HL-60 (cell line): ENCODE results near the gene ANKRD28.

ENCODE experiments used
- DNase-seq, 2 experiments: peaks; one replicate each; pipeline ENCODE4 v3.0.0-alpha.2; 2010 to 2020; ENCODE audit warnings: low read depth in 1 of 2, low spot score in 1 of 2
- H3K27ac ChIP-seq: fragments of 250-450 bp; sonication (Bioruptor Pico); replicated peaks from 2 replicates; pipeline ENCODE4 v1.5.1; 2020; ENCODE audit warnings: mild to moderate bottlenecking, moderate library complexity
- H3K27me3 ChIP-seq: fragments of 250-450 bp; sonication (Bioruptor Pico); 2 replicates; pipeline ENCODE4 v1.5.1; 2021; ENCODE audit warnings: mild to moderate bottlenecking, moderate library complexity; ENCODE audit not compliant: insufficient read depth, poor library complexity, severe bottlenecking
- H3K4me3 ChIP-seq: replicated peaks from 2 replicates; pipeline ENCODE4 v1.5.1; 2011; ENCODE audit warnings: mild to moderate bottlenecking, control low read depth, low read length; ENCODE audit not compliant: insufficient read depth
- CTCF ChIP-seq: IDR thresholded peaks from one replicate; pipeline ENCODE4 v1.5.1; 2011; ENCODE audit warnings: low read length, control low read depth, inconsistent platforms; ENCODE audit not compliant: insufficient read depth
- GABPA ChIP-seq: IDR thresholded peaks from 2 replicates; pipeline ENCODE4 v1.6.1; 2012; ENCODE audit warnings: low read depth
- POLR2AphosphoS5 ChIP-seq: IDR thresholded peaks from 2 replicates; pipeline ENCODE4 v1.6.1; 2012; ENCODE audit warnings: low read depth
- REST ChIP-seq: IDR thresholded peaks from 2 replicates; pipeline ENCODE4 v1.6.1; 2012; ENCODE audit warnings: low read depth; ENCODE audit not compliant: insufficient replicate concordance
- SPI1 ChIP-seq: IDR thresholded peaks from 2 replicates; pipeline ENCODE4 v1.6.1; 2012; ENCODE audit warnings: low read depth, mild to moderate bottlenecking, borderline replicate concordance

The ANKRD28 gene

GRCh38 chr3:15708882-15709677, 88.7 kb downstream of the ANKRD28 start:
- H3K27me3 ChIP-seq: no peaks in the 10 kb centered on the region
- TF ChIP-seq POLR2AphosphoS5: no peak
- TF ChIP-seq CTCF: no peak
- 0 out of 2 replicates have a peak, but pooled peaks have one; percentile 1 for TF ChIP-seq SPI1
- TF ChIP-seq REST: no peak
- no peak for TF ChIP-seq GABPA
- peak in 1 of 2 experiments; percentile 9 for DNase-seq
- no peak overlapping the region for H3K27ac ChIP-seq
- no peak overlapping the region for H3K4me3 ChIP-seq

- DNase-seq: no peak
- H3K4me3 ChIP-seq: no peak overlapping the region
- TF ChIP-seq CTCF (no peak), REST (no peak), GABPA (no peak), SPI1 (no peak), POLR2AphosphoS5 (no peak)
- H3K27ac ChIP-seq: no peak overlapping the region
- no peaks in the 10 kb centered on the region for H3K27me3 ChIP-seq
Observed at GRCh38 chr3:15707779-15708178, 90.0 kb downstream of the ANKRD28 start.

- H3K27me3 ChIP-seq: no peaks in the 10 kb centered on the region
- no peak overlapping the region for H3K4me3 ChIP-seq
- DNase-seq: no peak
- TF ChIP-seq POLR2AphosphoS5 (no peak), SPI1 (peak; percentile 83)
- no peak overlapping the region for H3K27ac ChIP-seq
Observed at GRCh38 chr3:15703346-15703745, 94.4 kb downstream of the ANKRD28 start.

- TF ChIP-seq SPI1: no peak
- no peak overlapping the region for H3K27ac ChIP-seq
- H3K27me3 ChIP-seq: no peaks in the 10 kb centered on the region
- DNase-seq: no peak
- H3K4me3 ChIP-seq: no peak overlapping the region
Observed at GRCh38 chr3:15694628-15695027, 103.2 kb downstream of the ANKRD28 start.

GRCh38 chr3:15693355-15693754, 104.4 kb downstream of the ANKRD28 start:
- no peak overlapping the region for H3K4me3 ChIP-seq
- H3K27me3 ChIP-seq: no peaks in the 10 kb centered on the region
- TF ChIP-seq POLR2AphosphoS5: no peak
- TF ChIP-seq GABPA: no peak
- no peak for DNase-seq
- H3K27ac ChIP-seq: no peak overlapping the region
